Measurements from ENCODE around the gene SHISA7. TPM values are rescaled to one million over a fixed set of nuclear protein-coding genes. Genes with fewer than 3 reads are reported as not detected.
"Not testable (repeated sequence)": the region's sequence is repeated elsewhere in the genome, so short reads cannot be mapped to it uniquely, and the experiment has no call there.

Gene SHISA7
- total RNA-seq, 2 donors from 2014 or later, result not detected

- Histone ChIP-seq H3K9ac (ENCODE audit: low read depth in 2 of 2, low read length in 2 of 2) (no peak overlapping the region), H3K36me3 (no peaks in the 10 kb centered on the region), H3K4me3 (no peak overlapping the region), H3K27ac (no peak overlapping the region), H3K9me3 (no peaks in the 10 kb centered on the region), H3K4me1 (no peaks in the 10 kb centered on the region), H3K27me3 (no peaks in the 10 kb centered on the region)
- no peak for TF ChIP-seq CTCF (IDR thresholded peaks at IDR 0.05)
- intact Hi-C loops (cut with DNase I), result loop anchor here (5.0 kb wide), 2 partner anchors 127 to 277 kb away; no protein-coding TSS in a partner anchor
- DNase-seq, result no peak
Measured at GRCh38 chr19:55419103-55419502, 24.0 kb downstream of the SHISA7 start.

- intact Hi-C loops (cut with DNase I), result loop anchor here (5.0 kb wide), 2 partner anchors 126 to 276 kb away; no protein-coding TSS in a partner anchor
- no peaks in the 10 kb centered on the region for H3K36me3 ChIP-seq
- H3K9me3 ChIP-seq, result no peaks in the 10 kb centered on the region
- DNase-seq, result peak; percentile 73
- no peak overlapping the region for H3K9ac ChIP-seq (ENCODE audit: low read depth in 2 of 2, low read length in 2 of 2)
- peak; percentile 55 for TF ChIP-seq CTCF (IDR thresholded peaks at IDR 0.05)
- no peaks in the 10 kb centered on the region for H3K27me3 ChIP-seq
- H3K27ac ChIP-seq, result no peak overlapping the region
- H3K4me1 ChIP-seq, result no peaks in the 10 kb centered on the region
- H3K4me3 ChIP-seq, result no peak overlapping the region
Measured at GRCh38 chr19:55418185-55418584, 24.9 kb downstream of the SHISA7 start.

GRCh38 chr19:55410168-55410567 lies 32.9 kb downstream of the SHISA7 start:
- Histone ChIP-seq H3K9me3 (no peaks in the 10 kb centered on the region), H3K4me1 (peaks cover 6% of the 10 kb centered on the region), H3K36me3 (no peaks in the 10 kb centered on the region), H3K27ac (no peak overlapping the region), H3K9ac (ENCODE audit: low read depth in 2 of 2, low read length in 2 of 2) (no peak overlapping the region), H3K4me3 (no peak overlapping the region), H3K27me3 (no peaks in the 10 kb centered on the region)
- intact Hi-C loops (cut with DNase I), result no loop called here
- TF ChIP-seq CTCF (IDR thresholded peaks at IDR 0.05), result no peak
- no peak for DNase-seq

- H3K9ac ChIP-seq (ENCODE audit: low read depth in 2 of 2, low read length in 2 of 2); H3K9me3 ChIP-seq; H3K27me3 ChIP-seq; H3K36me3 ChIP-seq; H3K4me3 ChIP-seq; DNase-seq; H3K4me1 ChIP-seq; intact Hi-C loops (cut with DNase I); H3K27ac ChIP-seq: not testable (repeated sequence)
Measured at GRCh38 chr19:55409179-55409578, 33.9 kb downstream of the SHISA7 start.

- Histone ChIP-seq H3K36me3 (no peaks in the 10 kb centered on the region), H3K27ac (peak overlapping the region; percentile 92), H3K4me3 (peak overlapping the region; percentile 97), H3K9ac (ENCODE audit: low read depth in 2 of 2, low read length in 2 of 2) (peak overlapping the region in 1 of 2 donors; percentile 81), H3K4me1 (peaks cover 6% of the 10 kb centered on the region), H3K9me3 (no peaks in the 10 kb centered on the region), H3K27me3 (no peaks in the 10 kb centered on the region)
- DNase-seq, result no peak
- intact Hi-C loops (cut with DNase I), result no loop called here
- no peak for TF ChIP-seq CTCF (IDR thresholded peaks at IDR 0.05)
Measured at GRCh38 chr19:55408533-55408872, 34.6 kb downstream of the SHISA7 start.

GRCh38 chr19:55407800-55408532 lies 35.1 kb downstream of the SHISA7 start:
- peaks cover 3% of the 10 kb centered on the region for H3K36me3 ChIP-seq
- H3K27me3 ChIP-seq, result no peaks in the 10 kb centered on the region
- peaks cover 6% of the 10 kb centered on the region for H3K4me1 ChIP-seq
- peak; percentile 98 for DNase-seq
- intact Hi-C loops (cut with DNase I), result no loop called here
- peak overlapping the region; percentile 92 for H3K27ac ChIP-seq
- H3K4me3 ChIP-seq, result peak overlapping the region; percentile 97
- no peak for TF ChIP-seq CTCF (IDR thresholded peaks at IDR 0.05)
- H3K9ac ChIP-seq (ENCODE audit: low read depth in 2 of 2, low read length in 2 of 2), result peak overlapping the region; percentile 81 to 97
- no peaks in the 10 kb centered on the region for H3K9me3 ChIP-seq

- H3K36me3 ChIP-seq; H3K27me3 ChIP-seq; H3K4me1 ChIP-seq; intact Hi-C loops (cut with DNase I); DNase-seq; H3K9me3 ChIP-seq: not testable (repeated sequence)
- Histone ChIP-seq H3K9ac (ENCODE audit: low read depth in 2 of 2, low read length in 2 of 2) (peak within 1 kb of the TSS; percentile 81 to 97), H3K4me3 (peak within 1 kb of the TSS; percentile 97), H3K27ac (peak within 1 kb of the TSS; percentile 92)
Measured at GRCh38 chr19:55407550-55407799, 35.6 kb downstream of the SHISA7 start, which contains the start of gene UBE2S. TSS of gene UBE2S (minus strand) at chr19:55407788. CDS start at chr19:55407589, 199 bp downstream.
